ENCODE results near the gene TBC1D1.
"Not testable (repeated sequence)": the region's sequence is repeated elsewhere in the genome, so short reads cannot be mapped to it uniquely, and the experiment has no call there.

Gene TBC1D1

DNA sequence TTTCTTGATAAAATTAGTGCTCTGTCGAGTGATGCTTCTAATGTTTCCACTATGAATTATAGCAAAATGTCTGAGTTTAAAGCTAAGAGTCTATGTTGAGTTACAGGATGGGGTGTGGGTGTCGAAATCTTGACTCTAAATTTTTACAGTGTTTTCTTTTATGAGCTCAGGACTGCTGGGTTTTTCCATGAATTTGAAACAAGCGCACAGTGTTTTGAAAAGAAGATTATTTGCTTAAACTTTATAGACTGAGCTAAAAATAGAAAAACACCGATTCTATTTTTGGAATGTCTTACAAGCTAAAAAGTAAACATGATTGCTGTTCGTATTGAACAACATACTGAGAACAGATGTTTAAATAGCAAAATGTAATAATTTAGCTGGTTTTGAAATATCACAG lies 76.9 kb downstream of the TBC1D1 start:
- no peaks in the 10 kb centered on the region for H3K27me3 ChIP-seq (ENCODE audit: insufficient read depth, insufficient read length)
- H3K36me3 ChIP-seq (ENCODE audit: insufficient read depth, insufficient read length, low read length) = no peaks in the 10 kb centered on the region
- H3K4me3 ChIP-seq (ENCODE audit: insufficient read length, low read depth) = no peak overlapping the region
- H3K9ac ChIP-seq (ENCODE audit: insufficient read length, low read depth) = no peak overlapping the region
- H3K4me1 ChIP-seq (ENCODE audit: insufficient read depth, insufficient read length) = no peaks in the 10 kb centered on the region
- DNase-seq (ENCODE audit: low read depth, low spot score) = no peak
- TF ChIP-seq ZNF274 (IDR thresholded peaks at IDR 0.05; ENCODE audit: low read depth, low read length) = no peak
- no peak for TF ChIP-seq SUZ12 (IDR thresholded peaks at IDR 0.05; ENCODE audit: extremely low read depth, insufficient read depth, insufficient read length)
- TF ChIP-seq YY1 (IDR thresholded peaks at IDR 0.05; ENCODE audit: insufficient read depth, insufficient read length) = no peak
- peaks cover 14% of the 10 kb centered on the region for H3K9me3 ChIP-seq (ENCODE audit: insufficient read depth, low read length)

DNA sequence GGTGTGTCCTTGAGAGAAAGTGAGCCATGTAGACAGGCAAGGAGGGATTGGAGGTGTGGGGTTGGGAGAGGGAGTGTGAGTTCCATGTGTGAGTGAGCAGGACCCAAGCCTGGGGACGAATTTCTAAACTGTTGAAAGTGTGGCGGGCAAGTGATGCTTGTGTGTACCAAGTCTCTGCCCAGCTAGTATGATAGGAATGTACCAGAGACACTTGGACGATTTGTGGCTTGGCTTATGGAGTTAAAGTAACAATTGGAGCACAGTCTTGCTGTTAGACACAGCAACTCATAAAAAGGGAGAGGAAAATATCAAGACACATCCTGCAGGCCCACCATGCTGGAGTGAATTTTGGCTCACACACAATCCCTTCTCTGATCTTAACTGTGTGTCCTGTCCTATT lies 77.9 kb downstream of the TBC1D1 start:
- no peaks in the 10 kb centered on the region for H3K27me3 ChIP-seq (ENCODE audit: insufficient read depth, insufficient read length)
- DNase-seq (ENCODE audit: low read depth, low spot score) = no peak
- H3K4me1 ChIP-seq (ENCODE audit: insufficient read depth, insufficient read length) = no peaks in the 10 kb centered on the region
- H3K9ac ChIP-seq (ENCODE audit: insufficient read length, low read depth) = no peak overlapping the region
- TF ChIP-seq ZNF274 (IDR thresholded peaks at IDR 0.05; ENCODE audit: low read depth, low read length) (no peak), SUZ12 (IDR thresholded peaks at IDR 0.05; ENCODE audit: extremely low read depth, insufficient read depth, insufficient read length) (no peak), YY1 (IDR thresholded peaks at IDR 0.05; ENCODE audit: insufficient read depth, insufficient read length) (no peak)
- peaks cover 14% of the 10 kb centered on the region for H3K9me3 ChIP-seq (ENCODE audit: insufficient read depth, low read length)
- no peak overlapping the region for H3K4me3 ChIP-seq (ENCODE audit: insufficient read length, low read depth)
- H3K36me3 ChIP-seq (ENCODE audit: insufficient read depth, insufficient read length, low read length) = no peaks in the 10 kb centered on the region

DNA sequence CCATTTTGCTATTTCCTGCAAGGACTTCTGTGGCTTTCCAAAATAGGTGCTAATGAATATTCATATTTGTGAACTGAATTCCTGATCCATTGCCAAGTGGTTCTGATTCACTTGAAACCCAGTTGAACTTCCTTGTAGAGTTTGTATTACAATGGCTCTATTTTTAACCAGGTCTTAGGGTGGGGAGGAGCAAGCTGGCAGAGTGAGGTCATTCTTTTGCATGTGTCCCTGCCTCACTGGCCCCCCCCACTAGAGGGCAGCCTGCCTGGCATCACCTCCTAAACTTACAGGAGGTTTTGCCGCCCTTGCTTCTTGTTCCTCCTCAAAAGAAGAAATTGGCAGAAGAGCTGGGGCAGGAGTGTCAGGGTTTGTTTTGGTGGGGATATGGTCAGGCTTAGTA lies 79.8 kb downstream of the TBC1D1 start:
- TF ChIP-seq ZNF274 (IDR thresholded peaks at IDR 0.05; ENCODE audit: low read depth, low read length) (no peak), SUZ12 (IDR thresholded peaks at IDR 0.05; ENCODE audit: extremely low read depth, insufficient read depth, insufficient read length) (no peak), YY1 (IDR thresholded peaks at IDR 0.05; ENCODE audit: insufficient read depth, insufficient read length) (no peak)
- Histone ChIP-seq H3K9ac (ENCODE audit: insufficient read length, low read depth) (no peak overlapping the region), H3K36me3 (ENCODE audit: insufficient read depth, insufficient read length, low read length) (no peaks in the 10 kb centered on the region), H3K4me3 (ENCODE audit: insufficient read length, low read depth) (no peak overlapping the region), H3K4me1 (ENCODE audit: insufficient read depth, insufficient read length) (no peaks in the 10 kb centered on the region), H3K27me3 (ENCODE audit: insufficient read depth, insufficient read length) (no peaks in the 10 kb centered on the region), H3K9me3 (ENCODE audit: insufficient read depth, low read length) (peaks cover 14% of the 10 kb centered on the region)
- no peak for DNase-seq (ENCODE audit: low read depth, low spot score)

DNA sequence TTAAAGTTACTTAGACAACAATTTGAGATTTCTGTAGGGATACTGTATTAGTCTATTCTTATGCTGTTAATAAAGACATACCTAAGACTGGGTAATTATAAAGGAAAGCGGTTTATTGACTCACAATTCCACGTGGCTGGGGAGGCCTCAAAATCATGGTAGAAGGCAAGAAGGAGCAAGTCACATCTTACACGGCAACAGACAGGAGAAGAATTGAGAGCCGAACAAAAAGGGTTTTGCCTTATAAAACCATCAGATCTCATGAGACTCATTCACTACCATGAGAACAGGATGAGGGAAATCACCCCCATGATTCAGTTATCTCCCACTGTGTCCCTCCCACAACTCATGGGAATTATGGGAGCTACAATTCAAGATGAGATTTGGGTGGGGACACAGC lies 80.3 kb downstream of the TBC1D1 start:
- Histone ChIP-seq H3K27me3 (ENCODE audit: insufficient read depth, insufficient read length) (no peaks in the 10 kb centered on the region), H3K9ac (ENCODE audit: insufficient read length, low read depth) (no peak overlapping the region), H3K9me3 (ENCODE audit: insufficient read depth, low read length) (peaks cover 14% of the 10 kb centered on the region), H3K36me3 (ENCODE audit: insufficient read depth, insufficient read length, low read length) (no peaks in the 10 kb centered on the region), H3K4me1 (ENCODE audit: insufficient read depth, insufficient read length) (no peaks in the 10 kb centered on the region), H3K4me3 (ENCODE audit: insufficient read length, low read depth) (no peak overlapping the region)
- TF ChIP-seq ZNF274 (IDR thresholded peaks at IDR 0.05; ENCODE audit: low read depth, low read length) = no peak
- no peak for DNase-seq (ENCODE audit: low read depth, low spot score)

DNA sequence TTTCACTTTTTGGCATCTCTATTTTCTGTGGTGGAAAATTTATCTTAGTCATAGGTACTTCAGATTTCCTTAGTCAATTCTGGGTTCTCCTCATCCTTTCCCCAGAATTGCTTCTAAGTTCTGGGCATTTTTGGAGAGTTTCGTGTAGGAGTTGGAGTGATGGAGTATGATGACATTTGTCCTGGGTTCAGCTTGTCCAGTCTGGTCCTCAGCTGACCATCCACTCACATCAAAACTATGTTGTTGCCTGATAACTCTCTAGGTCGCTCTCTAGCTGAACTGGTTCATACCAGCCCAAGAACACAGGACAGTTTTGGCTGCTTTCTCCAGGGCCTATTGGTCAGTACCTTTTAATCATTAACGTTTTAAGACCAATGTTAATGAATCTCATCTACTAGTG lies 82.6 kb downstream of the TBC1D1 start:
- Histone ChIP-seq H3K9ac (ENCODE audit: insufficient read length, low read depth) (no peak overlapping the region), H3K9me3 (ENCODE audit: insufficient read depth, low read length) (peaks cover 14% of the 10 kb centered on the region), H3K4me1 (ENCODE audit: insufficient read depth, insufficient read length) (no peaks in the 10 kb centered on the region), H3K4me3 (ENCODE audit: insufficient read length, low read depth) (no peak overlapping the region), H3K27me3 (ENCODE audit: insufficient read depth, insufficient read length) (no peaks in the 10 kb centered on the region), H3K36me3 (ENCODE audit: insufficient read depth, insufficient read length, low read length) (no peaks in the 10 kb centered on the region)
- no peak for TF ChIP-seq SUZ12 (IDR thresholded peaks at IDR 0.05; ENCODE audit: extremely low read depth, insufficient read depth, insufficient read length)
- no peak for TF ChIP-seq ZNF274 (IDR thresholded peaks at IDR 0.05; ENCODE audit: low read depth, low read length)
- no peak for TF ChIP-seq YY1 (IDR thresholded peaks at IDR 0.05; ENCODE audit: insufficient read depth, insufficient read length)
- DNase-seq (ENCODE audit: low read depth, low spot score) = no peak

DNA sequence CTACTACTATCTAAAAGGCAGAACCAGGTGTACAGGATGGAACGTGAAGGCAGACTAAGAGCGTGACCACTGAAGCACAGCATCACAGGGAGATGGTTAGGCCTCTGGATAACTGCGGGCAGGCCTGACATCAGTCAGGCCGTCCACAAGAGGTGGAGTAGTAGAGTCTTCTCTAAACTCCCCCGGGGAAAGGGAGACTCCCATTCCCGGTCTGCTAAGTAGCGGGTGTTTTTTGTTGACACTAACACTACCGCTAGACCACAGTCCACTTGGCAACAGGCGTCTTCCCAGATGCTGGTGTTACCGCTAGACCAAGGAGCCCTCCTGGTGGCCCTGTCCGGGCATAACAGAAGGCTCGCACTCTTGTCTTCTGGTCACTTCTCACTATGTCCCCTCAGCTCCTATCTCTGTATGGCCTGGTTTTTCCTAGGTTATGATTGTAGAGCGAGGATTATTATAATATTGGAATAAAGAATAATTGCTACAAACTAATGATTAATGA lies 84.5 kb downstream of the TBC1D1 start:
- H3K36me3 ChIP-seq (ENCODE audit: insufficient read depth, insufficient read length, low read length); H3K27me3 ChIP-seq (ENCODE audit: insufficient read depth, insufficient read length); H3K4me1 ChIP-seq (ENCODE audit: insufficient read depth, insufficient read length); H3K9me3 ChIP-seq (ENCODE audit: insufficient read depth, low read length); DNase-seq (ENCODE audit: low read depth, low spot score); H3K4me3 ChIP-seq (ENCODE audit: insufficient read length, low read depth); H3K9ac ChIP-seq (ENCODE audit: insufficient read length, low read depth): not testable (repeated sequence)

DNA sequence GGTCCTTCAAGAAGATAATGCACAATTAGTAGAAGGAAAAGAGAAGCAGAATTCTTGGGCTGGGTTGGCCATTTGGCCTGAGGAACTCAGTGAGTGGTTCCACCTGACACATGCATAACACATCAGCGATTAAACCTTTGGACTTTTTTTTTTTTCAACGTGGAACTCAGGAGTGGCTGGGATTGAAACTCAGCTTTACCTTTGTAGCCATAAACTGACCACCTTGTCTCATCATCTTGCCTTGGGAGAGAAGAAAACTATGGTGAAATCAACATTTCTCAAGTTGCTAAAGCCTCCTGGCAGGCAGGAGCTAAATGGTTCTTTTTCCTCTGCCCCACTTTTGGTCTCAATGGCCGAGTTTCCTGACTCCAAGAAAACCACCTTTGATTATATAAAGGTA lies 85.6 kb downstream of the TBC1D1 start:
- Histone ChIP-seq H3K27me3 (ENCODE audit: insufficient read depth, insufficient read length) (no peaks in the 10 kb centered on the region), H3K4me3 (ENCODE audit: insufficient read length, low read depth) (no peak overlapping the region), H3K36me3 (ENCODE audit: insufficient read depth, insufficient read length, low read length) (no peaks in the 10 kb centered on the region), H3K9ac (ENCODE audit: insufficient read length, low read depth) (peak overlapping the region; percentile 33), H3K9me3 (ENCODE audit: insufficient read depth, low read length) (no peaks in the 10 kb centered on the region; the same call in 1 of the 2 replicates), H3K4me1 (ENCODE audit: insufficient read depth, insufficient read length) (peaks cover 3% of the 10 kb centered on the region)
- no peak for DNase-seq (ENCODE audit: low read depth, low spot score)
- TF ChIP-seq YY1 (IDR thresholded peaks at IDR 0.05; ENCODE audit: insufficient read depth, insufficient read length) = no peak
- no peak for TF ChIP-seq SUZ12 (IDR thresholded peaks at IDR 0.05; ENCODE audit: extremely low read depth, insufficient read depth, insufficient read length)
- TF ChIP-seq ZNF274 (IDR thresholded peaks at IDR 0.05; ENCODE audit: low read depth, low read length) = no peak

DNA sequence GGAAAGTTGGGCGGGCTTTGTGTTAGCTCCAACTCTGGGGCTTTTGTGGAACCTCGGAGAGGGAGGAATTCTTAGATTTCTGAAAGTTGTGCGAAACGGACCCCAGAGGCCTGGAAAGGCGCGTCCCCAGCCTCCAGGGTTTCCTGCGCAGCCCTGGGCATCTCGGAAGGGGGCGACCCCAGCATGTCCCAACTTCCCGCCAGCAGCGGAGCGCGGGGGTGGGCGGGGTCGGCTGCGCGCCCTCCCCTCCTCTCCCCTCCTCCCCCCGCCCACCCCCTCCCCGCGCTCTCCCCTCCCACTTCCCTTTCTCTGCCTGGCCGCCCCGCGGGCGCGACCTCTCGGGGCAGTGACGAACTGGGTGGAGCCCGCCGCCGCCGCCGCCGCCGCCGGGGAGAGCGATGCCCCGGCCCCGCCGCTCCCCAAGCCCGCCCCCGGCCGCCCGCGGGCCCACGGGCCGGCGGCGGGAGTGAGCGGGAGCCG lies 86.1 kb downstream of the TBC1D1 start:
- H3K9me3 ChIP-seq (ENCODE audit: insufficient read depth, low read length) = no peaks in the 10 kb centered on the region; the same call in 1 of the 2 replicates
- peak overlapping the region; percentile 67 for H3K9ac ChIP-seq (ENCODE audit: insufficient read length, low read depth)
- H3K4me3 ChIP-seq (ENCODE audit: insufficient read length, low read depth) = peak overlapping the region; percentile 69
- H3K4me1 ChIP-seq (ENCODE audit: insufficient read depth, insufficient read length) = peaks cover 4% of the 10 kb centered on the region
- DNase-seq (ENCODE audit: low read depth, low spot score) = peak; percentile 50
- H3K36me3 ChIP-seq (ENCODE audit: insufficient read depth, insufficient read length, low read length) = no peaks in the 10 kb centered on the region
- no peaks in the 10 kb centered on the region for H3K27me3 ChIP-seq (ENCODE audit: insufficient read depth, insufficient read length)
- TF ChIP-seq ZNF274 (IDR thresholded peaks at IDR 0.05; ENCODE audit: low read depth, low read length) (no peak), YY1 (IDR thresholded peaks at IDR 0.05; ENCODE audit: insufficient read depth, insufficient read length) (no peak), SUZ12 (IDR thresholded peaks at IDR 0.05; ENCODE audit: extremely low read depth, insufficient read depth, insufficient read length) (no peak)
